Cardiac fibroblast (primary cell): ENCODE measurements around the gene PRCD.
A peak's percentile ranks its signal among the peaks of the same experiment; 100 is the strongest.

Experiments
- DNase-seq, 2 donors: peaks; one replicate each; pipeline versions ENCODE4 v3.0.0 to v3.0.0-alpha.2; 2010; ENCODE audit warnings: low read depth in 2 of 2
- H3K4me3 ChIP-seq, 2 donors: replicated peaks in 1 of 2; 1 replicate in 1 of 2; 2 replicates in 1 of 2; pipeline ENCODE4 v1.5.1; 2011; ENCODE audit warnings: low read depth in 2 of 2, low read length in 2 of 2, mild to moderate bottlenecking in 2 of 2, moderate library complexity in 1 of 2
- CTCF ChIP-seq: IDR thresholded peaks from one replicate; pipeline ENCODE4 v1.5.1; 2011; ENCODE audit warnings: low read depth, mild to moderate bottlenecking, low read length, inconsistent platforms

PRCD gene

GRCh38 chr17:76579281-76579680, 39.4 kb downstream of the PRCD start:
- no peak for TF ChIP-seq CTCF
- DNase-seq = no peak
- H3K4me3 ChIP-seq = no peak overlapping the region

- DNase-seq = no peak
- no peak overlapping the region for H3K4me3 ChIP-seq
- TF ChIP-seq CTCF = no peak
These were observed 41.7 kb downstream of the PRCD start for GRCh38 chr17:76581515-76581914.

GRCh38 chr17:76582660-76583059, 42.8 kb downstream of the PRCD start:
- no peak for DNase-seq
- TF ChIP-seq CTCF = no peak

GRCh38 chr17:76584427-76585032, 44.7 kb downstream of the PRCD start:
- no peak for TF ChIP-seq CTCF
- no peak for DNase-seq
- peak overlapping the region; percentile 47 for H3K4me3 ChIP-seq

More at GRCh38 chr17:76582660-76583059, 42.8 kb downstream of the PRCD start:
- H3K4me3 ChIP-seq = no peak overlapping the region

GRCh38 chr17:76585033-76585648, 45.3 kb downstream of the PRCD start:
- DNase-seq = no peak
- no peak for TF ChIP-seq CTCF
- H3K4me3 ChIP-seq = peak overlapping the region; percentile 47

- H3K4me3 ChIP-seq = peak within 1 kb of the TSS; percentile 47
- TF ChIP-seq CTCF = peak; percentile 5
- peak in 1 of 2 donors; percentile 51 for DNase-seq
These were observed 46.1 kb downstream of the PRCD start, which contains the start of gene ST6GALNAC2 for GRCh38 chr17:76585649-76586593. Gene ST6GALNAC2 (minus strand): TSS chr17:76585860. CDS start chr17:76585808, 52 bp downstream.
